ENCODE data around the gene BANP.

- no peak for TF ChIP-seq CTCF (IDR thresholded peaks at IDR 0.05)
- no peak for TF ChIP-seq POLR2A (IDR thresholded peaks at IDR 0.05)
These were observed 14.9 kb downstream of the BANP start for GRCh38 chr16:87966064-87966645.

Data from heart left ventricle (tissue), 13 donors.